Stimulated activated memory B cell treated with anti-CD40 and anti-IgM and Interleukin-4, amounts not matched to agents 10 μg/mL and 1 μg/mL and 100 μg/mL, for 72 hours (primary cell): ENCODE results near the gene DMXL1.
A peak's percentile ranks its signal among the peaks of the same experiment; 100 is the strongest.

Experiments
- ATAC-seq: fragments of 150-1000 bp; cut with Tn5 transposase; 2 replicates; pipeline ENCODE4 v1.10.0; 2021
- H3K27ac Mint-ChIP-seq: one replicate; pipeline ENCODE4 v1.8.0; 2022; ENCODE audit warnings: mild to moderate bottlenecking, mixed read lengths
- H3K27me3 Mint-ChIP-seq: one replicate; pipeline ENCODE4 v1.8.0; 2022; ENCODE audit warnings: mixed read lengths
- H3K36me3 Mint-ChIP-seq: one replicate; pipeline ENCODE4 v1.8.0; 2022; ENCODE audit warnings: mixed read lengths
- H3K4me1 Mint-ChIP-seq: one replicate; pipeline ENCODE4 v1.8.0; 2022; ENCODE audit warnings: mixed read lengths
- H3K4me3 Mint-ChIP-seq: one replicate; pipeline ENCODE4 v1.8.0; 2022; ENCODE audit warnings: mild to moderate bottlenecking, moderate library complexity, mixed read lengths
- H3K9me3 Mint-ChIP-seq: one replicate; pipeline ENCODE4 v1.8.0; 2022; ENCODE audit warnings: mixed read lengths

Gene DMXL1

GRCh38 chr5:119250946-119251901 lies 180.3 kb downstream of the DMXL1 start:
- Mint-ChIP-seq H3K27me3 (no peaks in the 10 kb centered on the region), H3K36me3 (peaks cover 35% of the 10 kb centered on the region), H3K27ac (no peak overlapping the region), H3K4me3 (no peak overlapping the region), H3K4me1 (no peaks in the 10 kb centered on the region), H3K9me3 (peaks cover 19% of the 10 kb centered on the region)
- no peak for ATAC-seq

DNA sequence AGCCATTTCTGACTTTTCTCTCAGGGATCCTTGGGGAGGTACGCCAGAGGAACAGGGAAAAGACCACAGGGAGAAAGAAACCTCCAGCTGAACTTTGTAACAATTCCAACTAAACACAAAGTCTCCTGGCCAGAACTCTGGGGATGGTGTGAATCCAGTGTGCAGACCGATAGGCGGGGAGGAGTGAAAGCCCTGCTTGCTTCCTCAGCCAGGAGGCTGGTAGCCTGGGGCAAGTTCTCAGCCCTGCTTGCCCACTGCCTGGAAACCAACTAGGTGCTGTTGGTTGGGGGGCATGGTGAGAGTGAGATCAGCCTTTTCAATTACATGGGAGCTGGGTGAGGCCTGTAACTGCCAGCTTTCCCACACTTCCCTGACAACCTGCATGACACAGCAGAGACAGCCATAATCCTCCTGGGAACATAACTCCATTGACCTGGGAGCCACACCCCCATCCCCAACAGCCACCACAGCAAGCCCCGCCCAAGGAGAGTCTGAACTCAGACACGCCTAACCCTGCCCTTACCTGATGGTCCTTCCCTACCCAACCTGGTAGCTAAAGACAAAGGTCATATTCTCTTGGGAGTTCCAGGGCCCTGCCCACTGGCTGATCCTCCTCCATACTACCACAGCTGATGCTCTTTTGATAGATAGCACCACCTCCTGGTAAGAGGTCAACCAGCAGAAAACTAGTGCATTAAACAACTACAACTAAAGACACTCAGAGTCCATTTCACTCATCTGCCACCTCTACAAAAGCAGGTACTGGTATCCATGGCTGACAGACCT lies 184.9 kb downstream of the DMXL1 start:
- no peak overlapping the region for H3K27ac Mint-ChIP-seq

DNA sequence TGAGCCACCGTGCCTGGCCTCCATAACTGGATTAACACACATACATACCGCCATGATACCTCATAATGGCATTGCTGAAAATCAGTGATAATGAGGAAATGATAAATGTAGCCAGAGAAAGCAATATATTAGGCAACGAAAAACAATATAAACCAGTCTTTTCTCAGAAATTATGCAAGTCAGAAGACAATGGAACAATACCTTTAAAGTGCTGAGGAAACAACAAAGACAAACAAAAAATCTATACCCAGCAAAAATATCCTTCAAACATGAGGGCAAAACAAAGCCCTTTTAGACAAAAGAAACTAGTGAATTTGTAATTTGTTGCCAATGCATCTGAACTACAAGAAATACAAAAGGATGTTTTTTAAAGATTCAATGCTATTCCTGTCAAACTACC lies 186.7 kb downstream of the DMXL1 start:
- Mint-ChIP-seq H3K9me3 (peaks cover 35% of the 10 kb centered on the region), H3K4me3 (no peak overlapping the region), H3K27me3 (no peaks in the 10 kb centered on the region), H3K27ac (no peak overlapping the region), H3K36me3 (peaks cover 23% of the 10 kb centered on the region), H3K4me1 (no peaks in the 10 kb centered on the region)
- no peak for ATAC-seq

More for the DNA sequence above, 184.9 kb downstream of the DMXL1 start:
- Mint-ChIP-seq H3K9me3 (peaks cover 35% of the 10 kb centered on the region), H3K4me3 (no peak overlapping the region), H3K36me3 (peaks cover 30% of the 10 kb centered on the region), H3K27me3 (no peaks in the 10 kb centered on the region), H3K4me1 (no peaks in the 10 kb centered on the region)
- no peak for ATAC-seq

GRCh38 chr5:119263639-119264038 lies 192.8 kb downstream of the DMXL1 start:
- Mint-ChIP-seq H3K4me1 (peaks cover 10% of the 10 kb centered on the region), H3K27ac (no peak overlapping the region), H3K36me3 (peaks cover 10% of the 10 kb centered on the region), H3K9me3 (peaks cover 12% of the 10 kb centered on the region), H3K4me3 (no peak overlapping the region), H3K27me3 (no peaks in the 10 kb centered on the region)
- no peak for ATAC-seq

DNA sequence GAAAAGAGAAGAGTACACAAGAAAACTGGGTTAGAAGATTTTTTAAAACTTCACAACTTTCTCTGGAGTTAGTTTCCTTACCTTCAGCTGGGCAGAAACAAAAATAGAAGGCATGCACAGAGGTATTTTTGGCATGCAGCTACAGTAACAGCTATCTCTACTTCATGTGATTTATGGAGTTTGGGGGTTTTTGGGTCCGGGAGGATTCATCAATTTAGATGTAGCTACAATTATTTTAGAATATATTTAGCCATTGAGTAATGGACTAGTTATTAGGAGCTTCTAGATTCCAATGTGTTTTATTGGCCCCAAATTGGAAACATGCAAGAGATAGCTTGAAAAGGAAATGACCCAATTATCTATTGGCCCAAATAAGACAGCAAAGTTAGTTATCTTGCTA lies 193.3 kb downstream of the DMXL1 start:
- no peak overlapping the region for H3K27ac Mint-ChIP-seq
- peaks cover 10% of the 10 kb centered on the region for H3K9me3 Mint-ChIP-seq
- ATAC-seq = no peak
- H3K36me3 Mint-ChIP-seq = peaks cover 10% of the 10 kb centered on the region
- H3K27me3 Mint-ChIP-seq = no peaks in the 10 kb centered on the region
- H3K4me1 Mint-ChIP-seq = peaks cover 10% of the 10 kb centered on the region
- no peak overlapping the region for H3K4me3 Mint-ChIP-seq

DNA sequence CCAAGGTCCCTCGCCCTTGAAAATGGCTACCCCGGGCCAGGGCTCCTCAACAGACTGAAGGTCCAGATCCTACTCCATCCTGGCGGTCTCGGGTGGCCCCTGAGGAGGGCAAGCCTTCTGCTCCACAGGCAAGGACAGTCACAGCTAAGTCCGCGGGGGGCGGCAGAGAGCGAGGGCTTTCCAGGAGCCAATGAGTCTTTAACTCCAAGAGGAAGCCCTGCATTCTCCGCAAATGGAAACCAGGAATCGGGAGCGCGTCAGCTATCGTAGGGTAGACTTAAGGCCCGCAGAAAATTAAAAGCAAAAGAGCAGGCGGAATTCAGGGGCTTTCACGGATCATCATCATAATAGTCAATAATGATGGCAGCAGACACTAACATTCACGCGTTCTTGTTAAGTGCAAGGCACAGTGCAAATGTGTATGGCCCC lies 197.1 kb downstream of the DMXL1 start:
- peak; percentile 81 for ATAC-seq
- Mint-ChIP-seq H3K4me3 (peak overlapping the region; percentile 95), H3K4me1 (peaks cover 46% of the 10 kb centered on the region), H3K27me3 (no peaks in the 10 kb centered on the region), H3K36me3 (peaks cover 4% of the 10 kb centered on the region), H3K27ac (peak overlapping the region; percentile 82), H3K9me3 (peaks cover 3% of the 10 kb centered on the region)

DNA sequence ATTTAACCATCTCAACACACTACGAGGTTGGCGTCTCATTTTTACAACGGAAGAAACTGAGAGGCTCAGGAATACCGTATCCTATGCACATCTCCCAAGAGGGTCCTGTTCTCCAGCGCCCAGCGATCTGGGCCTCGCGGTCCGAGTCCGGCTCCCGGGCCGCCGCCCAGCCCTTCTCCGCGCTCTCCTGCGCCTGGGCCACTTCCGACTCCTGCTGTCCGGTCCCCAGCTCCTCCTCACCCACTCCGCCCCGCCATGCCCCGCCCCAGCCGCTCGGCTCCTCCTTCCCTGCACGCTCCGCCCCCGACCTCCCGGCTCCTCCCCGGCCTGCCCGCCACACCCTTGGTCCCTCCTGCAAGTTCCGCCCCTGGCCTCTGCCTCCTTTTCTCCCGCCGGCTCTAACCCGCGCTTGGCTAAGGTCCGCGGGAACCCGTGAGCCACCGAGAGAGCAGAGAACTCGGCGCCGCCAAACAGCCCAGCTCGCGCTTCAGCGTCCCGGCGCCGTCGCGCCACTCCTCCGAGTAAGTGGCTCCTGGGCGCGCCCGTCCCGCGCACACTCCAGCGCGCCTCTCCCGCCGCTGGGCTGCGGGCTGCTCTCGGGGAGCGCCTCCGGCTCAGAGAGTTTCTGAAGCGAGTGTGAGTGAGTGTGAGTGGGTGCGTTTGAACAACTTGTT lies 197.6 kb downstream of the DMXL1 start:
- peak overlapping the region; percentile 95 for H3K4me3 Mint-ChIP-seq
- no peaks in the 10 kb centered on the region for H3K27me3 Mint-ChIP-seq
- H3K9me3 Mint-ChIP-seq = no peaks in the 10 kb centered on the region
- no peaks in the 10 kb centered on the region for H3K36me3 Mint-ChIP-seq
- peak; percentile 98 for ATAC-seq
- peak overlapping the region; percentile 82 for H3K27ac Mint-ChIP-seq
- peaks cover 51% of the 10 kb centered on the region for H3K4me1 Mint-ChIP-seq

- H3K9me3 Mint-ChIP-seq = no peaks in the 10 kb centered on the region
- H3K27ac Mint-ChIP-seq = peak overlapping the region; percentile 82
- H3K4me1 Mint-ChIP-seq = peaks cover 59% of the 10 kb centered on the region
- no peaks in the 10 kb centered on the region for H3K27me3 Mint-ChIP-seq
- no peaks in the 10 kb centered on the region for H3K36me3 Mint-ChIP-seq
- peak; percentile 16 for ATAC-seq
- H3K4me3 Mint-ChIP-seq = peak overlapping the region; percentile 95
Observed at GRCh38 chr5:119269061-119269944, 198.4 kb downstream of the DMXL1 start.

DNA sequence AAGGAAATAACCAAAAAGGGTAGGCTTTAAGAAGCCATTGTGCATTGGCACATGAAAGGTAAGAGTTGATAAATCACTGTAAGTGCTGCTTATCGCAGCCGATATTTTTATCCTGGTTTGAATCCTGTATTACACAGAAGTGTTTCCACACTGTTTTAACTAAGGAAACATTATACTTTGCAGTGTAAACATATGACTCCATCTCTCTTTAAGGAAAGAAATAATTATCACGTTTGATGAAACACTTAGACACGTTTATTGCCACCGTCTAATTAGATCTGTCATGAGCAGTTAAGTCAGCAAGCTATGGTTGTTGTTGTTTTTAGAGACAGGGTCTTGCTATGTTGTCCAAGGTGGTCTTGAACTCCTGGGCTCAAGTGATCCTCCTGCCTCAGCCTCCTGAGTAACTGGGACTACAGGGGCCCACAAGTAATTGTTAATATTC lies 199.3 kb downstream of the DMXL1 start:
- Mint-ChIP-seq H3K27me3 (no peaks in the 10 kb centered on the region), H3K4me1 (peaks cover 67% of the 10 kb centered on the region), H3K27ac (peak overlapping the region; percentile 82), H3K4me3 (peak overlapping the region; percentile 95), H3K36me3 (no peaks in the 10 kb centered on the region), H3K9me3 (no peaks in the 10 kb centered on the region)
- no peak for ATAC-seq

GRCh38 chr5:119270960-119271757 lies 200.3 kb downstream of the DMXL1 start:
- no peak for ATAC-seq
- H3K9me3 Mint-ChIP-seq = no peaks in the 10 kb centered on the region
- peaks cover 77% of the 10 kb centered on the region for H3K4me1 Mint-ChIP-seq
- H3K36me3 Mint-ChIP-seq = no peaks in the 10 kb centered on the region
- peak overlapping the region; percentile 72 for H3K4me3 Mint-ChIP-seq
- H3K27me3 Mint-ChIP-seq = no peaks in the 10 kb centered on the region
- H3K27ac Mint-ChIP-seq = peak overlapping the region; percentile 82

DNA sequence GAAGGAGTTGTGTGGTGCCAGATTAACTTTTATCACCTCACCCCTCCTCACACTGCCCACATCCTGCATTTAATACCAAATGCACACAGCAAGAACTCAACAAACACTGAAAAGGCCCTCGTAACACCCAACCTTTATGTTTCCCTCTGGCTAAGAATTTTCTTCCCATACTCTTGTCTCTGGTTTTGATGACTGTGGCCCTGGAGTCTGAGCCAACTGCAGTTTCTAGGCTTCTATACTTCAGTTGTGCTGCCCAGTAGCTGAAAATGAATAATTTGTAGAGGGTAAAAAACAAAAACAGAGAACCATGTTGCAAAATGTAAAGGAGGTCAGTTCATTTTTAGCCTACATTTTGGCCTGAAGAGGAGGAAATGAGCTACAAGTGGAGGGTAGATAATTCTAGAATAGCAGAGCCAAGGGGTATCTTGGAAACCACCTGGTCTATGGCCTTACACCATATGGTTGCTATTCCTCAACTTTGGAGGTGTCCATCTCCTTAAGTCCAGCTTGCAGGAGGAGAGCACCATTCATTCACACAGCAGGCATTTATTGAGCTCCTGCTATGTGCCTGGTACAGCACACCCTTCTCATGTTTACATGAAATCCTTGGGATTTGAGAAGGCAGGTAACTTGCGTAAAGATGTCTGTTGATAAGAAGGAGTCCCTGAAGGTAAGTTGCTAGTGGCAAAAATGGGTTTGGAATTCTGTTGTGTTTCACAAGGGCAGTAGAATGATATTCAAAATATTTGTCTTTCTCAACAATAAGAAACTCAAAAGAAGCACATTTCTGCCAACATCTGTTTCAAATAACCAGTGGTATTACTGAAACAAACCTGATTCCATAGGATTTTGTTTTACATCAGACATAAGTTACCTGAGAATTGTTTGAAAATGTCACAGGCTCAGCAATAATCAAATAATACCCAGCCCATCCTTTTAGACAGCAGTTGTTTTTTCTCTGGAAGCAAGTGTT lies 201.2 kb downstream of the DMXL1 start:
- no peaks in the 10 kb centered on the region for H3K9me3 Mint-ChIP-seq
- peaks cover 86% of the 10 kb centered on the region for H3K4me1 Mint-ChIP-seq
- peak overlapping the region; percentile 82 for H3K27ac Mint-ChIP-seq
- ATAC-seq = no peak
- no peaks in the 10 kb centered on the region for H3K27me3 Mint-ChIP-seq
- no peaks in the 10 kb centered on the region for H3K36me3 Mint-ChIP-seq
- peak overlapping the region; percentile 22 for H3K4me3 Mint-ChIP-seq

- peak overlapping the region; percentile 82 for H3K27ac Mint-ChIP-seq
- H3K4me1 Mint-ChIP-seq = peaks cover 90% of the 10 kb centered on the region
- ATAC-seq = no peak
- H3K36me3 Mint-ChIP-seq = no peaks in the 10 kb centered on the region
- peak overlapping the region; percentile 63 for H3K4me3 Mint-ChIP-seq
- no peaks in the 10 kb centered on the region for H3K27me3 Mint-ChIP-seq
- no peaks in the 10 kb centered on the region for H3K9me3 Mint-ChIP-seq
Observed at GRCh38 chr5:119273391-119273839, 202.5 kb downstream of the DMXL1 start.
